NCI-H526 treated with DMSO at 0.1 percent for 48 hours (cell line): ENCODE data around the gene MAP3K7.

Experiments used
- DNase-seq: peaks from one replicate; lab custom pipeline; 2025; lab: John Stamatoyannopoulos, UW

MAP3K7 gene

GRCh38 chr6:90586836-90587638 lies at the start of gene MAP3K7:
Gene MAP3K7, minus strand, starts transcription at chr6:90587072. Its CDS starts 189 bp downstream, at chr6:90586883.
- peak; percentile 88 for DNase-seq

DNA sequence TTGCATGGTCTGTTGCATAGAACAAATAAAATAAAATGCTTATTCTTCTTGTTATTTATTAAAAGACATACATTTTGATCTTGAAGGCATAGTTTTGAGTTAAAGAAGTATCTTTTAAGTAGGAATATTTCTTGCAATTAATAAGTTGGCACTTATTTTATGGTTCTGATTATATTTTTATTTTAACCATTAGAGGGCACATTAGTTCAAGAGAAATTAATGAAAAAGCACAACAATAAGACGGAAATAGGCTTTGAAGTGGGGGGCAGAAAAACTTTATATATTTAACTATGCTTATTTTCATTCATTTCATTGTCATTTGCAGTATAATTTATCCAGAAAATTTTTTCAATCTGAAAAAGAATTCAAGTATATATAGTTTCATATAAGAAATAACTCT lies 44.2 kb upstream of the MAP3K7 start:
- DNase-seq = no peak

DNA sequence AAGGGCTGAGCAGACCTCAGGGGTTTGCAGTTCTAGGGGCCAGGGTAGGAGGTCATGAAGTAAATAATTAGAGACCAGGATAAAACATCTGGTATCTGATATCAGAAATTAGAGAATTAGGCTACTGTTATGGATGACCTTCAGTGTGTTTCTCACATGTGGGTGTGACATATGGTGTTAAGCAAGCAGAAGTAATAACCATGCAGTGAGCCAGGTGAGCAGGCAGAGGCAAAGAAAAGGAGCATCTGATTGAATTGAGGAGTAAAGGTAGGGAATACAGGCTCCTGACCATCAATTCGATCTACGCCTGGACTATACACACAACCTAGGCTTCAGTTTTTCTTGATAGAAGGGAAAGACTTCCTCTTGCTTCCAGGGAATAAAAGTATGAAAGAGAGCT lies 34.7 kb upstream of the MAP3K7 start:
- no peak for DNase-seq

DNA sequence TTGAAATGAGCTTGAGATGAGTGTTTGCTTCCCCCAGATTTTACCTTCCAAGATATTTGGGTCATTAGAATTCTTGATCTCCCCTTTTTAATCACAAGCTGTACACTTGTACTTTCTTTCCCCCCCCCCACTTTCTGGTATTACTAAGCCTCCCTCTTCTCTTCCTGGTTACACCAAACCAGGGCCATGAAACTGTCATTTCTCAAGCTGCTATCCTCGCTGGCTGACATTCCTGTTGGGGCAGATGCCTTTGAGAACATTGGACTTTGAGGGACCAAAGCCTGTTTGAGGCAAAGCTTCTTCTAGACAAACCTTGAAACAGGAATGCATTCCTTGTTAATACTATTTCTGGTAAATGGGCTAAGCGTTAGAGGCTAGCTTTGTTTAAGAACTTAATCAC lies 32.3 kb upstream of the MAP3K7 start:
- DNase-seq = no peak

DNA sequence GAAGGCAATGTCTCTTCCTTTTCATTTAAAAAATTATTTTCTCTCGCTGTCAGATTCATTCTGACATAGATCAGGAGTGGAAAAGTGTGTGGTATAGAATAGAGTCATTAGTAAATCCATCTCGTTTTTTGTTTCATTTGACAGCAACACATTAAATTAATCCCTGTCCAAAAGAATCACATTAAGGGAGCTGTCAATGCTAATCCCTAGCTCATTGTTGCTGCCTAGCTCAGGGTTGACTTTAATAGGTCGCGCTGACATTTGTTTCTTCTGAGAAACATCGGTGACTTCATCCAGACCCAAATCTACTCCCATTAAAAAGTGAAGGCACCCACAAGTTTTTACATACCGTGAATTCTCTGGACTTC lies 25.4 kb upstream of the MAP3K7 start:
- DNase-seq = no peak

DNA sequence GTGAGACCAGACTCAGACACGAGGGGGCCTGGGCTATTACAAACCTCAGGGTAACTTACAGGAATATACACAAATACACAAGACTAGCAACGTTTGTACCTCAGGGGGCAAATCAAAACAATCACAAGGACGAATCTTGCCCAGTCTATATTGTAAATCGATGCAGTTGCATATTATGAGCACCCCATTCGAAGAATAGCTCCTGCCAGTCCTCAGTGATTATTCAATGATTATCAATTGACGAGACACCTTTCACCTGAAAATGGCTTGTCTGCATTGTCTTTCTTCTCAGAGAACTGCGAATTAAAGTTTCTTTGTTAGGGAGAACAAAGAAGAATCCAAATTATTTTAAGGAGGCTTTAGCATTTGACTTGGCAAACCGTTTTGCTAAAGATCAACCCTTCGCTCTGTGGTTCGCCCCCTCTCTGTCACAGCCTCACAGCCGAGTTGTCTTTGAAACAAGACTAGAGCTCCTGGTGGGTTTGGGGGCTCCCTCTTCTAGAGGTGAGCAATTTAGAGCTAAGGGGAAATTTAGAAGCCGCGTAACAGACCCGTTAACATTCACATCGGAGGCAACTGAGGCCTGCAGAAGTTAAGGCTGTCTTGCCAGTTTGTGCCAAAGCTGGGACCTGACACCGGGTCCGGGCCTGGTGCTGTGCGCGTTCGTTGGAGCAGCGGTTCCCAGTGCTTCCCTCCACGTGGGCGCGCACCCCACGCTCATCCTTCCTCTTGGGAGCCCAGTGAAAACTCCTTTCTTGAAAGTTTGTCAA lies 24.9 kb upstream of the MAP3K7 start:
- no peak for DNase-seq

- peak; percentile 19 for DNase-seq
These were observed 24.1 kb upstream of the MAP3K7 start for GRCh38 chr6:90610751-90611542.

DNA sequence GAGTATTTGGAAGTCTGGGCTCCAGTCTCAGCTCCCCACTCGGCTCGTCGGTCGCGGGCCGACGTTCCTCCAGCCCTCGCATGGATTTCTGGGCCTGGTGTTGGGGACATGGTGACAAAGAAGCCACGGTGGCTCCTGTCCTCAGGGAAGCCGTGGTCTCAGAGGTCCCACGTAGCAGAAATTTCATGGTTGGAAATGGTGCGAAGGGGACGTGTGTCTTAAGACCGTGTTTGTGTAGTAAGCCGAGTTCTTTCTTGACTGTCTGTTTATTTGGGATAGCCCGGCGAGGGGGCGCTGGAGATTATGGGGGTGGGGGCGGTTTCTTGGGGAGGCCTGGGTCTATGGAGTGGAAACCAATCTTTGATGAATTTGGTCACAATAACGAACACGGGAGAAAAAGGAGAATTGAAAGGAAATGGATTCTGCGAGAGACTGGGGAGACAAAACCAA lies 23.5 kb upstream of the MAP3K7 start:
- DNase-seq = no peak

GRCh38 chr6:90605749-90606340 lies 19.0 kb upstream of the MAP3K7 start:
- no peak for DNase-seq

DNA sequence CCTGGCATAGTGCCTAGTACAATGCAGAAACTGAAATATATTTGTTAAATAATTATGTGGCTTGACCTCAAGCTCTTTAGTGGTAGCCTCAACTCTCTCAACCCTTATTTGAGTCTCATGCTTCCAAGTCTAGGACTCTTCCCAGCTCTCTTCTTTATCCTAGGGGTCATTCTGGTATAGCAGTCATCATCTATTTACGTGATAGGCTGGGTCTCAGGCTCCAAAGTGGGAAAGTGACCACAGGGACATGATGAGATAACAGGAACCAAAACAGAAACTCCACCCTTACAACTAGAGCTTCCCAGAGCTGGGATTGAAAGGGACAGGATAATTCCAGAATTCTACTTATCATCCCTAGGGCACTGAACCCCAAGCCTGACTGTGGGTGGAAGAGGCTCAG lies 17.7 kb upstream of the MAP3K7 start:
- DNase-seq = no peak

- no peak for DNase-seq
These were observed 12.3 kb upstream of the MAP3K7 start for GRCh38 chr6:90599151-90599550.

- no peak for DNase-seq
These were observed 11.5 kb upstream of the MAP3K7 start for GRCh38 chr6:90598192-90598951.

- no peak for DNase-seq
These were observed 10.2 kb upstream of the MAP3K7 start for GRCh38 chr6:90596967-90597539.

- no peak for DNase-seq
These were observed 9.0 kb upstream of the MAP3K7 start for GRCh38 chr6:90595854-90596253.

- DNase-seq = no peak
These were observed 381 bp downstream of the MAP3K7 start for GRCh38 chr6:90586546-90586835.

DNA sequence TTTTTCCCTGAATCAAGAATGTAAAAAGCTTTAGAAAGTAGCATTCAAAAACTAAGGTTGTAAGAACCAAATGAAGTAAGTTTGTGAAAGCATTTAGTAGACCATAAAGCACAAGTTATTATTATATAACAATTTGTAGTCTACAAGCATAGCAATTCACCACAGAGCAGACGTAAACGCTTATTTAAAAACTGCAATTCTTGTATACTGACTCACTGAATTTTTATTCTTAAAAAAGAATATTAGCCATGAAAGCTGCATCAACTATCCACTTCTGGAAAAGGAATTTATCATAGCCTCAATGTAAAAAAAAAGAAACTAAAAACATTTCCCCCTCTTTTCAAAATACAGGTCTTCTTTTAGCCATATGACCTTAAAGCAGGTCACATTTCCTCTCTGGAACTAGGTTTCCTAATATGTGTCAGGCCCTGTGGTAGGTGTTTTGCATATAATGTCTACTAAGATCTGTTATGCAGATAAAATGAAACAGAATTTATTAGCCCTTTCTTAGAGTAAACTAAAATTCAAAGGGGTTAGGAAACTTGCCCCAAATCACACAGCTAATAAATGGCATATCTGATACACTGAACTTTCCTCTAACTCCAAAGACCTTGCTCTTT lies 2.1 kb downstream of the MAP3K7 start:
- DNase-seq = no peak

GRCh38 chr6:90583836-90584481 lies 2.9 kb downstream of the MAP3K7 start:
- no peak for DNase-seq

- no peak for DNase-seq
These were observed 3.6 kb downstream of the MAP3K7 start for GRCh38 chr6:90583179-90583835.

GRCh38 chr6:90581146-90581545 lies 5.7 kb downstream of the MAP3K7 start:
- no peak for DNase-seq
